NCI-H526 treated with DMSO at 0.1 percent for 48 hours (cell line): ENCODE data around the gene SLC35G2.
"Not testable (repeated sequence)": the region's sequence is repeated elsewhere in the genome, so short reads cannot be mapped to it uniquely, and the experiment has no call there.

Experiments
- DNase-seq: peaks from one replicate; lab custom pipeline; 2025; lab: John Stamatoyannopoulos, UW

The SLC35G2 gene

DNA sequence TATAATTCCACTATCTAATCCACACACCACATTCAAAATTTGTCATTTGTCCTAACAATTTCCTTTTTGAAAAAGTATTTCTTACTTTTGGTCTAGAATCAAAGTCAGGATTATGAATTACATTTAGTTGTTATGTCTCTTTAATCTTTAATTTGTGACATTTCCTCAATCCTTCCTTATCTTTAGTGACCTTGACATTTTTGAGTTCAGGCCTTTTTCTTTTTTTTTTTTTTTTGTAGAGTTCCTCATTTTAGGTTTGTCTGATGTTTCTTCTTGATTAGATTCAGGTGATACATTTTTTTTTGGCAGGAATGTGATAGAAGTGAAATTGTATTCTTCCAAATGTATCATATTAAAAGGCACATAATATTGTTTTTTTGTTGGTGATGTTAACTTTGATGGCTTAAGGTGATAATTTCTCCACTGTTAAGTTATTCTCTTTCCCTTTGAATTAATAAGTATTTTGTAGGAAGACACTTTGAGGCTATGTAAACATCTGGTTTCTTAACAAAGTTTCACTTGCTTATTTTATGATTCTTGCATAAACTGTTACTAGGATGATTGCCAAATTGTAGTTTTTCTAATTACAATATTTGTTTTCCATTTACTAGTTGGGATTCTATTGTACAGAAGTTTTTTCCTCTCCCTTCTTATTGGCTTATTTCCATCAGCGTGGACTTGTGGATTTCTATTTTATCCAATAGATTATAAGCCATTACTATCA lies 16.3 kb downstream of the SLC35G2 start:
- DNase-seq = no peak

DNA sequence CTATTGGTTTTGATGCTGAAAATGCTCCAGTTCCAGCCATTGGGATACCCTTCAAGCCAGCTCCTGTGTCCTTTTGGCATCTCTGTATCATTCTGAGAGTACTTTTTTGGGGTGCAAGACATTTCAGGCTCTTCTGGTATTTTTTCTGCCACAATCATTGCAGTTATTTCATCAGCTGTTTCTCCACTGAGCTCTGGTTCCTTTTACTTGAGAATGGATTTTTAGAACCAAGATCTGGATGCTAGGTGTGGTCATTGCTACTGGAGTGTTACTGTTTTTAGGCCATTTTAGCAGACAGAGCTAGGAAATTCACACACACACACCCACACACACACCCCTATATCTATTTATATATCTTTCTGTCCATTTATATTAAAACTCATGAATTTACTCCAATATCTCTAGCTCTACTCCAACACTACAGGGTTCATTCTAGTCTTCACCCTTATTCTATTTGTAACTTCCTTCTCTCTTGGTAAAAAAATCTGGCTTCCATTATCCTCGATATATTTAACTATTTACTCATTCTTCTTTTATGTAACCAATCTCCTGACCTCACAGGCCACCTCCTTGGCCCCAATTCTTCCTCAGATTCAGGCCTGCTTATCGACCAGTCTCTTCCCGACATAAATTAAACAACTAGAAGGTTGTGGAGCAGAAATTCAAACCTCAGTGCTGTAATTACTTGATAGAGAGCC lies 17.0 kb downstream of the SLC35G2 start:
- no peak for DNase-seq

DNA sequence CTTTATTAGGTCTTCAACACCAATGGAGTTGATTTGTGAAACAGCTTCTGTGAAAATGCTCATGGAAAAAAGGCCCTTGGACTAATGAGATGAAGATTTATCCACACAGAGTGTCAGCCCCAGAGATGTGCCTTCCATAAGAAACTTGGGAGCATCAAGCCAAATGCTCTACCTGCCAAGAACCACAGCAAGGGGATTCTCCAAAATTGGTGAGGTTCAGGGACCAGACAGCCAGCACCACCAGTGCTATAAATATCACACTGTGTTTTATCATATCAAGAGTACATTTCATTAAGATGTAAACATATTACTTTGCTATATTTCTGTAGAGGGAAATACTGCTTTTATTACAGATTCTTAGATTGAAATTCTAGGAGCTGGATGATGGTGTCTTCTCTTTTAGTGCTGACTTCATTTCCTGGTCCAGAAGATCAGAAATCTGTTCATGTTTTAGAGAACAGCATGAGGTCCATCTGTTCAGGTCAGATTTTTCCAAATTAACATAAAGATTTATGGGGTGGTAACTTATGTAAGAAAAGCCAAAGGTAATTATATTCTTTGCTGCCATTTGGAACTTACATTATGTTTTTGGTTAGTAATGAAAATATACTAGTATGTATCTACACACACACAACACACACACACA lies 17.7 kb downstream of the SLC35G2 start:
- no peak for DNase-seq

DNA sequence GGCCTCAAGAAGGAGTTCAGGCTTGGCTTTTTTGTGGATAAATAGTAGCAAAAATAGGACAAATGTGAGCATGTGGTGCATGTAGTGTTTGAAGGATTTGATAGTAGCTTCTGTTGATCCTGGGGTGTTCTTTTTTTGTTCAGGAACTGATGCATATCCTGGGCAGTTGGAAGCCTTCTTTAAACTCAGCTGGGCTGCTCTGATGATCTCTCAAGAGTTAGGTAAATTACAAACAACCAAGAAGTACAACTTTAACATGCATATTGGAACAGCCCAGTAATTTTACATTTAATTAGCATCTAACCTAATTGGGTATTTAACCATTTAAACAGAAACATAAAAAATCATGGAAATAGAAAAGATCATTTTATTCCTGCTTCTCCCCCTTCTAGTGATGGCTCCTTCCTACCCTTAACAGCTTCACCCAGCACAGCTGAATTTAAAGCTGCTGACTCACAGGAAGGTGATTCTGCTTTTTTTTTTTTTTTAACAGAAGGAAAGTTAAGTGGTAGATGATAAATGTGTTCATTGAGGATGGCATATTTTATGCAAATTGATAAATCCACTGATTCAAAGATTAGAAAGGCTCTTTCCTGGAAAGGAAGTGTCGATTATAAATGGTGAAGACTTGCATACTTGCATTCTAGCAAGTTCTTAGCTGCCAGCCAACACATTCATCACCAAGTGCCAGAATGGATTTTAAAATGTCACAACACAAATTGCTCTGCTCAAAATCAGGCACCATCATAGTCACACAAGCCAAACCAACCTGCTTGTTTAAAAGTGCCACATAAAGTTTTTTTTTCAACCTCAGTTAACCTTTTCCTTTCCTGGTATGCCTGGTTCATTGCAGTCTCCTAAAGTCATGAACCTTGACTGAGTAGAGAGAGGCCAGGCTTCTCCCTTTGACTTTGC lies 20.0 kb downstream of the SLC35G2 start:
- DNase-seq = no peak

DNA sequence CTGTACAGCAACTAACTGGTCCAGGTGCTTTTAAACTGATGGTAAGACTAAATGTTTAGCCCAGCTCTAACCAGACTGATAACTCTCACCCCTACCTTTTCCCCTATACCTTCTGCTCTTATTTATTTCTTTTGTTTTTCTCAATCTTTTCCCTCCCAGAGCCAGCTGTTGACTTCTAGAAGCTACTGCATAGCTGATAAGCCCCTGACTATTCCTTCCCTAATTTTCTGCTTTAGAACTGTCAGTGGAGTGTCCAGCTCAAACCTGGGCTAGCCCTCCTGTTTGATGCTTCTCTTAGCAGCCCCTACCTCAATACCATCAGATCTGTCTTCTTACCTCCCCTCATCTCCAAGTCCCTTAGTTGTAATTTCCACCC lies 20.6 kb downstream of the SLC35G2 start:
- no peak for DNase-seq

DNA sequence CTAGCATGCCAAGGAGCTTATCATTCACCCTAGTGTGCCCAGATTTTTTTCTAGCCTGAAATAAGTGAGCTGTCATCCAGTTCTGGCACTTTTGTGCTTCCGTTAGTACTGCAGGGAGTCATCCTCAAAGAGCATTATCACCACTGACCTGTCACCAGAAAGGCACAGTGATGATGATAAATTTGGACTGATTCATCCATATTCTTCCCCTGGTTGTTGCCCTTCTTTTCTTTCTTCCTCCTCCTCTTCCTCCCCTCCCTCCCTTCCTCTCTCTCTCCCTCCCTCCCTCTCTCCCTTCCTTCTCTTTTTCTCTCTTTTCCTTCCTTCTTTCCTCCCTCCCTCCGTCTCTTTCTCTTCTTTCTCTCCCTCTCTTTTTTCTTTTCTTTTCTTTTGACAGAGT lies 21.3 kb downstream of the SLC35G2 start:
- DNase-seq = no peak

DNA sequence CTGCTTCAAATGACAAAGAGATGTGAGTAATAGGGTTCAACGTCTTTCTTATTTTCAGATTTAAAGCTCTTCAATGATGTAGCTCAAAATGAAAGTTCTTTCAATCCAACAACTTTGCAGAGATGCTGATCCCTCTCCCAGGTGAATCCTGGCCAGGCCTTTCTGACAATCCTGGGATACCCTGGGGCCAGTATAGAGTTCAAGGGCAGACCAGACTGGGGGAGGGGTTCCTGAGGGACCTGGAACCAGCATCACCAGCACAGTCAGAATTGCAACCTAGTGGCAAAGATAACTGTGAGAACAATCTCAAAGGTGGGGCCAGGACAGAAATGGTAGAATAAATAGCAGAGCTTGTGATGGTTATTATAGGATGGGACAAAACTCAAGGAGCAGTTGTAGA lies 23.4 kb downstream of the SLC35G2 start:
- no peak for DNase-seq

DNA sequence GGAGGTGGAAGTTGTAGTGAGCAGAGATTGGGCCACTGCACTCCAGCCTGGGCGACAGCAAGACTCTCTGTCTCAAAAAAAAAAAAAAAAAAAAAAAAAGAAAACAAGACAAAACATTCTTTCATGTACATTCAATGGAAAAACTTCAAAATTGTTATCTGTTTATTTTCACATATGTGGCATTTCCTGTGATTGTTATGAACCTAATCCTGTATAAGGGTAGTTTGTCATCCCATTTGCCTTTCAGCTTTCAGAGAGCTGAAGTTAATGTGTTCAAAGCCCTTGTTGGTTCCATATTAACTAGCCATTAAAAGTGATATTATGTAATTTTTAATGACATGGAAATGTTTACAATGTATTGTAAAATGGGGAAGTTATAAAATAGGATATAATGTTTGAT lies 25.8 kb downstream of the SLC35G2 start:
- DNase-seq = no peak

DNA sequence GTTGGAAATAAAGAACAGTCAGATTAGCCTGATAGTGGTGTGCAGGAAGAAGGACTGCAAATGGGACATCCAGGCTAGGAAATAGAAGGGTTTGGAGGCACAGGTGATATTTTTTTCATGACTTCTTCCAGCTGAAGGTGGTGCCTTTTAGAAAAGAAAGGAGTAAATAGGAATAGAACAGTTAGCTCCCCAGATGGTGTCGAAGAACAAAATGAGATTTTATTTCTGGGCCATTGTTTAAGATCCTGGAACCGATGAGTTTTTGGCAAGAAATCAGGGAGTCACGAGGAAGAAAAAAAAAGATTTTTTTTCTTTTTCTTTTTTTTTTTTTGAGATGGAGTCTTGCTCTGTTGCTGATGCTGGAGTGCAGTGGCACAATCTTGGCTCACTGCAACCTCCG lies 33.3 kb downstream of the SLC35G2 start:
- no peak for DNase-seq

DNA sequence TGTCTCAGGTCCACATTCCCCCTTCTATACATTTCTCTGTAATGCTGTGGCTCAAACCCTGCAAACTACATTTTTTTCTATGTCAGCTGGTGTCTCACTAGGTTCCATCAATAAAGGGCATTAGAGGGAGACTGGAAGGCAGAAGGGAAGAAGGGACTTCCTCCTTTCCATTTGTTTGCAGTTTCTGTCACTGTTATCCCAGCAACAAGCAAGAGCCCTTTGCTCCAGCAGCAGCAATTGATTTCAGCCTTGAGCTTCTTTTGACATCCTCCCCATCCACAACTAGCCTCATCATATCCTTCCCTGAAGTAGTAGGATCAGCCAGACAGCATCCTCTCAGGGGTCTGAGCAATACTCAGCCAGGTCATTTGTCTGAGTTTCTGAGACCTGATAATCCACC lies 37.7 kb downstream of the SLC35G2 start:
- DNase-seq = no peak

DNA sequence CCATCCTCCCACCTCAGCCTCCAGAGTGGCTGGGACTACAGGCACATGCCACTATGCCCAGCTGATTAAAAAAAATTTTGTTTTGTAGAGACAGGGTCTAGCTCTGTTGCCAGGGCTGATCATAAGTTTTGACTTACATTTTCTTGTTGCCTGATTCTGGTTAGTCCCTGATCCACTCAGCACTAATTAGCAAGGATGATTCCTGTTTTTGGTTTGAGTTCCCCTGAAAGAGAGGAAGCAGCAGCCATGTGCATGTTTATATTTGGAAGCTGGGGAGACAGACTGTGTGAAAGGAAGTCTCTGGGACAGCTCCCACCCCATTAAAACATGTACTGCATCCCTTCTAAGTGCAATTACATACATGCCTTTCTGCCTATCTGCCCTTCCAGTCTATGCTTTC lies 39.5 kb downstream of the SLC35G2 start:
- no peak for DNase-seq

DNA sequence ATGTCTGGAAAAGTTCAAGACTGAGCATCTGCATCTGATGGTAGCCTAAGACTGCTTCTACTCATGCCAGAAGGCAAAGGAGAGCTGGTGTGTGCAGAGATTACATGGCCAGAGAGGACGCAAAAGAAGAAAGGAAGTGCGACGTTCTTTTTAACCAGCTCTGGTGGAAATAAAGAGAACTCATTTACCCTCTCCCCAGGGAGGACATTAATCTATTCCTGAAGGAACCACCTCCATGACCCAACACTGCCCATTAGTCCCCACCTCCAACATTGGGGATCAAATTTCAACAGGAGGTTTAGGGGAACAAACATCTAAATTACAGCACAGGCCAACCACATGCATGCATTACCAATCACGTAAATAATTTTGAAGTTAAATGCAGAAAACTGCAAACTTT lies 41.6 kb downstream of the SLC35G2 start:
- peak; percentile 30 for DNase-seq

DNA sequence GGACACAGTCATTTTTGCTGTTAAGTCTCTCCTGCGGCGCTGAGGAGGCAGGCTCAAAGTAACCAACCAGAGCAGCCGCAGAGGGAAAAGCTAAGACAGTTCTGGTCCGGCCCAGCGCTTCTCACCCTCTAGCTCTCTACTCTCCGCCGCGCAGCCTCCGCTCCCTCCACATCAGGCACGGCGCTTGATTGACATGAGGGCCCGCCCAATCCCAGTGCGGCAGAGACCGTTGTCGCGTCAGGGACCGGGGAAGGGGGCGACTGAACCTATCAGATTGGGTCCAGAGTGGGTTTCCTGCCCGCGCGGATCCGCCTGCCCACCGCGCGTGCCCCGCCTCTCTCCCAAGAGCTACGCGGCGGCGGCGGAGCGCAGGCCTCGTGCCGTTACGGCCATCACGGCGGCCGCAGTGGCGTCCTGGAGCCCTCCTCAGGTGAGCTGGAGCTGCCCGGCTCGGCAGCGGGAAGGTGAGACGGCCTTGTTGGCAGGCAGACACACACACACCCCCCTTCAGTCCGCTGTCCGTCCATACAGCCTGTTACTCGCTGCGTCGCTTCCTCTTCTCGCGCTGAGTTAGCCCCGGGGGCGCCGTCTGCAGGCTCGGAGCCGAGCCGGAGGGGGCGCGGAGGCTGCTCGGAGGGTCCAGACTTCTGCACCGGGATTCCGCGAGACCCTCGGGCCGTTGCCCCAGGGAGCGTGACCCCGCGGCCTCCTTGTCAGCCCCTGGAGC lies 43.1 kb downstream of the SLC35G2 start, which contains the start of gene NCK1:
NCK1 (plus strand) TSS at position 319 of the 727 bp plus-strand sequence. CDS start 65,794 bp downstream, outside the sequence.
- DNase-seq = peak; percentile 98

DNA sequence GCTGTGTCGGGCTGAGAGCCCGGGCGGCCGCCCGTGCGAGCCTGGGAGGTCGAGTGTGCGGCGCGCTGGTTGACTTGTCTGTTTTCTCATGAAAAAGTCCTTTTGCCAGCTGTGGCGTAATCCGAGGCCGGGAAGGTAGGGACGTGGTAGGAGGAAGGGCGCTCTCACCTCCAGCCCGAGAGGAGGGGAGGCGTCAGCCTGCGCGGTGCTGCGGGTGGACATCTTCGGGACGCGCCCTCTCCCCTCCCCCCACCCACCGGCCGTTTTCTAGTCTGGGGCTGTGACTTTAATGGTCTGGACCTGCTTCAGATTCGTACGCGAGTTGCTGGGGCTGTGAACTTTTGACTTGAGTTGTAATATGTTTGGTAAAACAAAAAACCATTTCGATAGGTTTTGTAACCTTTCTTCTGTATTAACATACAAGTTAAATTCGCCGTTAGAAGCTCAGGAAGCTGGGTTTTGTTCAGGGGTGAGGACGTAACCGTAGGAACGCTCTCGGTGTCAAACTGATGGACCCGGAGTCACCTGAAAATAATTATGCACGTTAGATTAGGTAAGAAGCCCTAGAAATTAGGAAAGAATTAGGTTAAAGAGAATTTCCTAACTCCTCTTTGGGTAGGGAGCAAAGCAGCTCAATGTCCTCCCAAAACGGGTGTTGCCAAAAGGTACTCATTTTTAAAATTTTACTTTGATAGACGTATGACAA lies 43.8 kb downstream of the SLC35G2 start:
- peak; percentile 70 for DNase-seq

DNA sequence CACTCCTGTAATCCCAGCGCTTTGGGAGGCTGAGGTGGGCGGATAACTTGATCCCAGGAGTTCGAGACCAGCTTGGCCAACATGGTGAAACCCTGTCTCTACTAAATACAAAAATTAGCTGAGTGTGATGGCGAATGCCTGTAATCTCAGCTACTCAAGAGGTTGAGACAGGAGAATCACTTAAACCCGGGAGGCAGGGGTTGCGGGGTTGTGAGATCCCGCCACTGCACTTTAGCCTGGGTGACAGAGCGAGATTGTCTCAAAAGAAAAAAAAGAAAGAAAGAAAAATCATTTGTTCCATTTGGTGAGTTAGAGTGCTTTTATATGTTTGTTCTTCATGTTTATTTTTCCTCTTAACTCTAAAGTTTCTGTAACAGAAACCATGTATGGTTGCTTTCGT lies 50.4 kb downstream of the SLC35G2 start:
- DNase-seq = no peak

DNA sequence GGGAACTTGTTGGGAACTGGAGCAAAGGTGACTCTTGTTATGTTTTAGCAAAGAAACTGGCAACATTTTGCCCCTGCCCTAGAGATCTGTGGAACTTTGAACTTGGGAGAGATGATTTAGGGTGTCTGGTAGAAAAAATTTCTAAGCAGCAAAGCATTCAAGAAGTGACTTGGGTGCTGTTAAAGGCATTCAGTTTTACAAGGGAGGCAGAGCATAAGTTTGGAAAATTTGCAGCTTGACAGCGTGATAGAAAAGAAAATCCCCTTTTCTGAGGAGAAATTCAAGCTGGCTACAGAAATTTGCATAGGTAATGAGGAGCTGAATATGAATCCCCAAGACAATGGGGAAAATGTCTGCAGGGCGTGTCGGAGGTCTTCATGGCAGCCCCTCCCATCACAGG lies 53.3 kb downstream of the SLC35G2 start:
- DNase-seq = not testable (repeated sequence)

DNA sequence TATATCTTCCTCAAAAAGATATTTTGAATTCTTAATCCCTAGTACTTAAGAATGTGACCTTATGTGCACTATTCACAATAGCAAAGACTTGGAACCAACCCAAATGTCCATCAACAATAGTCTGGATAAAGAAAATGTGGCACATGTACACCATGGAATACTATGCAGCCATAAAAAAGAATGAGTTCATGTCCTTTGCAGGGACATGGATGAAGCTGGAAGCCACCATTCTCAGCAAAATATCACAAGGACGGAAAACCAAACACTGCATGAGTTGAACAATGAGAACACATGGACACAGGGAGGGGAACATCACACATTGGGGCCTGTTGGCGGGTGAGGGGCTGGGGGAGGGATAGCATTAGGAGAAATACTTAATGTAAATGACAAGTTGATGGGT lies 60.6 kb downstream of the SLC35G2 start:
- DNase-seq = not testable (repeated sequence)

DNA sequence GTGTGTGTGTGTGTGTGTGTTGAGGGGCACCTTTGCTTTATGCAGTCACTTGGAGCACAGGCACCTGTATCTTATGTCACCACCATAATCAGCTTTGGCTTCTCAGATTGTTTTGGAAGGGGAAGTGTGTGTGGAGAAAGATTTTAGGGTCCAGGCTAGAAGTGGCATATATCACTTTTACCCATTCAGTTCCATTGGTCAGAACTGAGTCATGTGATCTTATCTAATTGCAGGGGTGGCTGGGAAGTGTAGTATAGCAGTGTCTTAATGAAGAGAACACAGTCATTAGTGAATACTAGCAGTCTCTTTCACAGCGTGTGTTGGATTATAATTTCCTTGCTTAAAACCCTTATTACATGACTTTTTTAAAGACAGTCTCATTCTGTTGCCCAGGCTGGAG lies 63.6 kb downstream of the SLC35G2 start:
- DNase-seq = no peak

DNA sequence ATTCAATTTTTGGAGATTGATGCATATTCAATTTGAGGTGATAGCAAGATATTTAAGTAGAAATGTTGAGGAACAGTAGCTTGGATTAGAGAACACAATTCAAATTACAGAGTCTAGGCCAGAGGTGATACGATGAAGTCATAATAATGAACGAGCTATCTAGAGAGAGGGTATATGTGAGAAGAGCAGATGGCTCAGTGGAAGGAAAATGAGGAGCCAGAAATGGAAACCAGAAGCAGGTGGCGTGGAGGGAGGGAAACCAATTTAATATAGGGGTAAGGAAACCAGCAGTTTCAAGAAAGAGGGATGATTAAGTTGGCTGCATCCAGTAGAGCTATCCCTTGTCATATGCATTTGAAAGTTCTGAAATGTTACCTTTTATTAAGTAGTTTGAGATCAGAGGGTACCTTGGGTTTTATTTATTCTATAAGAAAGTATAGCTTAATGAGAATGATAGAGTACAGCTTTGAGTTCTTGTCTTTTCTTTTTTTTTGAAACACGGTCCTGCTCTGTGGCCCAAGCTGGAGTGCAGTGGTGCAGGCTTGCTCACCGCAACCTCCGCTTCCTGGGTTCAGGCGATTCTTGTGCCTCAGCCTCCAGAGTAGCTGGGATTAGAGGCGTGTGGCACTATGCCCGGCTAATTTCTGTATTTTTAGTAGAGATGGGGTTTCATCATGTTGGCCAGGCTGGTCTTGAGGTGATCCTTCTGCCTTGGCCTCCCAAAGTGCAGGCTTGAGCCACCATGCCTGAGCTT lies 65.2 kb downstream of the SLC35G2 start:
- DNase-seq = no peak
